ENCODE results near the gene KRTAP5-8.
"Not testable (repeated sequence)": the region's sequence is repeated elsewhere in the genome, so short reads cannot be mapped to it uniquely, and the experiment has no call there.

KRTAP5-8 gene

GRCh38 chr11:71572811-71573210 is 35.0 kb downstream of the KRTAP5-8 start:
- TF ChIP-seq SUZ12 (IDR thresholded peaks at IDR 0.05): no peak
- no peak for TF ChIP-seq ARNT (IDR thresholded peaks at IDR 0.05)
- no peak for TF ChIP-seq SP1 (IDR thresholded peaks at IDR 0.05)
- no peak for TF ChIP-seq LEF1 (IDR thresholded peaks at IDR 0.05; ENCODE audit: borderline replicate concordance)
- no peak for TF ChIP-seq ZNF384 (IDR thresholded peaks at IDR 0.05)
- no peak for TF ChIP-seq FOXM1 (IDR thresholded peaks at IDR 0.05; ENCODE audit: borderline replicate concordance)
- TF ChIP-seq FOXA1 (IDR thresholded peaks at IDR 0.05): no peak
- no peak for TF ChIP-seq FOXK2 (IDR thresholded peaks at IDR 0.05)
- no peak for TF ChIP-seq PKNOX1 (IDR thresholded peaks at IDR 0.05)
- no peak for DNase-seq (ENCODE audit: extremely low spot score)
- POLR2A ChIA-PET: no interaction called here
- CTCF ChIA-PET: interaction anchor here (0.7 to 1.1 kb wide), 2 partner anchors 9 to 12 kb away, joined by 3 read pairs; no protein-coding TSS in a partner anchor

GRCh38 chr11:71574418-71574817 is 36.6 kb downstream of the KRTAP5-8 start:
- no peak for DNase-seq (ENCODE audit: extremely low spot score)
- CTCF ChIA-PET: no interaction called here
- POLR2A ChIA-PET: no interaction called here
- TF ChIP-seq CTBP1 (IDR thresholded peaks at IDR 0.05; ENCODE audit: borderline replicate concordance) (no peak), L3MBTL2 (conservative IDR thresholded peaks at IDR 0.05) (no peak)

GRCh38 chr11:71575723-71576424 is 38.0 kb downstream of the KRTAP5-8 start:
- ChIA-PET POLR2A (no interaction called here), CTCF (no interaction called here)
- no peak for DNase-seq (ENCODE audit: extremely low spot score)
- TF ChIP-seq FOXM1 (IDR thresholded peaks at IDR 0.05; ENCODE audit: borderline replicate concordance): no peak
- TF ChIP-seq CTBP1 (IDR thresholded peaks at IDR 0.05; ENCODE audit: borderline replicate concordance): no peak

GRCh38 chr11:71576688-71577465 is 39.1 kb downstream of the KRTAP5-8 start:
- POLR2A ChIA-PET; CTCF ChIA-PET; DNase-seq (ENCODE audit: extremely low spot score): not testable (repeated sequence)

GRCh38 chr11:71577469-71578004 is 39.7 kb downstream of the KRTAP5-8 start:
- ChIA-PET CTCF (no interaction called here), POLR2A (no interaction called here)
- no peak for DNase-seq (ENCODE audit: extremely low spot score)
- TF ChIP-seq L3MBTL2 (conservative IDR thresholded peaks at IDR 0.05): no peak
- TF ChIP-seq LEF1 (IDR thresholded peaks at IDR 0.05; ENCODE audit: borderline replicate concordance): no peak
- no peak for TF ChIP-seq CTBP1 (IDR thresholded peaks at IDR 0.05; ENCODE audit: borderline replicate concordance)
- no peak for TF ChIP-seq FOXK2 (IDR thresholded peaks at IDR 0.05)
- TF ChIP-seq SP1 (IDR thresholded peaks at IDR 0.05): no peak
- TF ChIP-seq SUZ12 (IDR thresholded peaks at IDR 0.05): no peak
- no peak for TF ChIP-seq BHLHE40 (IDR thresholded peaks at IDR 0.05; ENCODE audit: borderline replicate concordance)
- no peak for TF ChIP-seq TARDBP (IDR thresholded peaks at IDR 0.05)
- no peak for TF ChIP-seq ELF4 (IDR thresholded peaks at IDR 0.05)
- TF ChIP-seq FOXM1 (IDR thresholded peaks at IDR 0.05; ENCODE audit: borderline replicate concordance): no peak
- no peak for TF ChIP-seq ZNF384 (IDR thresholded peaks at IDR 0.05)

GRCh38 chr11:71579513-71579912 is 41.7 kb downstream of the KRTAP5-8 start:
- DNase-seq (ENCODE audit: extremely low spot score); POLR2A ChIA-PET: not testable (repeated sequence)
- CTCF ChIA-PET: interaction anchor here (0.7 to 2.0 kb wide), 4 partner anchors 11 to 37 kb away, joined by 3 to 10 read pairs (median 4); no protein-coding TSS in a partner anchor

GRCh38 chr11:71580057-71581003 is 42.5 kb downstream of the KRTAP5-8 start:
- peak; percentile 69 for DNase-seq (ENCODE audit: extremely low spot score)
- TF ChIP-seq ARNT (IDR thresholded peaks at IDR 0.05): no peak
- TF ChIP-seq HDGF (IDR thresholded peaks at IDR 0.05; ENCODE audit: borderline replicate concordance): no peak
- peak; percentile 98 for TF ChIP-seq L3MBTL2 (conservative IDR thresholded peaks at IDR 0.05)
- ChIA-PET CTCF (interaction anchor here (0.6 to 2.0 kb wide), 5 partner anchors 12 to 194 kb away, joined by 3 to 10 read pairs (median 4); no protein-coding TSS in a partner anchor), POLR2A (no interaction called here)

GRCh38 chr11:71581826-71582225 is 44.0 kb downstream of the KRTAP5-8 start:
- DNase-seq (ENCODE audit: extremely low spot score): no peak

More at GRCh38 chr11:71581826-71582225, 44.0 kb downstream of the KRTAP5-8 start:
- ChIA-PET CTCF (no interaction called here), POLR2A (no interaction called here)
- no peak for TF ChIP-seq FOXA1 (IDR thresholded peaks at IDR 0.05)
- TF ChIP-seq FOXM1 (IDR thresholded peaks at IDR 0.05; ENCODE audit: borderline replicate concordance): no peak
- TF ChIP-seq TARDBP (IDR thresholded peaks at IDR 0.05): no peak
- TF ChIP-seq BHLHE40 (IDR thresholded peaks at IDR 0.05; ENCODE audit: borderline replicate concordance): no peak
